Activated T-cell treated with anti-CD3 and anti-CD28 coated beads for 1 hour (primary cell): ENCODE results near the gene CAMTA1.
A peak's percentile ranks its signal among the peaks of the same experiment; 100 is the strongest.

Experiments used
- DNase-seq: peaks from one replicate; pipeline ENCODE4 v3.0.0-alpha.2; 2020; ENCODE audit warnings: low read depth

The CAMTA1 gene

DNA sequence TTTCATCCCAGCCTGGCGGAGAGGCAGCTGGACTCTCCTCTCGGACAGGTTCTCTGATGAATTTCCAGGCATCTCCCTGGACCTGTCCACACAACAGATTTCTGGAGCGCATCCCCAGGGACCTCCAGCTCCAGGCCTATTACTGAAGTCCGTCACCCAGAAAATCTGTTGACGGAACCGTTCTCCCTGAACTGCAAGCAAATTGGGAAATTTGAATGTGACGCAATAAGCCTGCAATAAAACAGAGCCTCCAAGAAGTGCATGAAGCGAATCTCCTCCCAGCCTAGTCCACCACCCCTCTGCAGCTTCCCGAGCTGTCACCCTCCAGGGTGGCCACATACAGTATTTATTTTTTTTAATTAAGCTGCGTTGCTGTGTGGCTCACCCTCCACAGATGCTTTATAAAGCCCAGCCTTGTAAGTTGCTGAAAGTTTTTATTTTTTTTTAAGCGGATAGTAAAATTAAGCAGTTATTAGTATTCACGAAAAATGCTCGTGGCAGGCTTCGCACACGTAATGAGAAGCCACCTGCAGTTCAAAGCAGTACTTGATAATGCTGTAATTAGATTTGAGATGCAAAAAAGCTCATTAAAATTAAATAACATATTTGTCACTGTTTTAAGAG is 173.3 kb downstream of the CAMTA1 start:
- DNase-seq: no peak

DNA sequence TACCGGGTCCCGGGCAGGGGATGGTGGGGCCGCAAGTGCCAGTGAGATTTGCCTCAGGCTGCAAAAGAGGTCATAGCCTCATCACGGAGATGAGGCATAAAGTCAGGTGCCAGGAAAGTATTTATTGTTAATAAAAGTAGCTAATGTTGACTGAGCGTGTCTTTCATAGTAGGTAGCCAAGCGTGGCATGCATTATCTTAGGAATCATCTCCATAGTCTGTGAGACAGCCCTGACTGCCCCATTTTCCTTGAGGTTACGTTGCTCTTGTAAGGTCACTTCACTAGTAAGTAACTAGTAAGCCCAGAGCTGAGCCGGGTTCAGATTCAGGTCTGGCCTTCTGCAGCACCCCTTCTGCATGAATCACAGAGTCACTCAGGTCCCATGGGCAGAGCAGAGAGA is 174.2 kb downstream of the CAMTA1 start:
- DNase-seq: no peak

DNA sequence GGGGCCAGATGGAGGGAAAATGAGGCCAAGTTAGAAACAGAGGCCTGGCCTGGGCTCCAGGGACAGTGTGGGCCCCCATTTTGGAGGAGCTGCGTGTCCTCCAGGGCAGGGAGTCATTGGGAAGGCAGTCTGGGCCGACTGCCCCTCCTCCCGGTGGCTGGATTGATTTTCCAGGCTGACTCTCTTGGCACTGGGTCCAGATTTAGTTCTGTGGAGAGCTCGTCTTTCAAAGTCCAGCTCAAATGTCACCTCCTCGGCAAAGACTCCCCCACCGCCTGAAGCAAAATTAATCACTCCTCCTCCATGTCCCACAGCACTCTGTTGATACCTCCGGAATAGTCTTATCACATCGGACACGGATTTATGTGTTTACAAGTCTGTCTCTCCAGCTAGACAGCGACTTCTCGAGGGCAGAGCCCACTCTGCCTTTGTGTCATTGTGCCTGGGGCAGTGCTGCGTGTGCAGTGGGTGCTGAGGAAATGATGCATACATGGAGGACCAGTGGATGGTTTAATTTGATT is 175.1 kb downstream of the CAMTA1 start:
- DNase-seq: no peak

DNA sequence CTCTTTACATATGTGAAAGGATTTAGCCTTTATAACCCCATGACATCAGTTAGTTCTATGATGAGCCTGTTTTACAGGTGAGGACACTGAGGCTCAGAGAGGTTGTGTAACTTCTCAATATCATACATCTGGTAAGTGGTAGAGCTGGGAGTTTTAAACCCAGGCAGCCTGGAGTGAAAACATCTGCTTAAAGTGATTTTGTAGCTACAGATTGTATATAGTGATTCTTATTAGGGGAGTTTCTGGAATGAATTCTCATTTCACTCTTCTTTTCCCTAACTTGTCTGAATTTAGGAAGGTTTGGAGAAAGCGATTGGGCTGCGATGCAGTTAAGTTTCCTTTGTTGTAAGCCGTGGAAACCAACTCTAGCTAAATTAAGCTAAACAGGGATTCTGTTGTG is 175.6 kb downstream of the CAMTA1 start:
- DNase-seq: no peak

DNA sequence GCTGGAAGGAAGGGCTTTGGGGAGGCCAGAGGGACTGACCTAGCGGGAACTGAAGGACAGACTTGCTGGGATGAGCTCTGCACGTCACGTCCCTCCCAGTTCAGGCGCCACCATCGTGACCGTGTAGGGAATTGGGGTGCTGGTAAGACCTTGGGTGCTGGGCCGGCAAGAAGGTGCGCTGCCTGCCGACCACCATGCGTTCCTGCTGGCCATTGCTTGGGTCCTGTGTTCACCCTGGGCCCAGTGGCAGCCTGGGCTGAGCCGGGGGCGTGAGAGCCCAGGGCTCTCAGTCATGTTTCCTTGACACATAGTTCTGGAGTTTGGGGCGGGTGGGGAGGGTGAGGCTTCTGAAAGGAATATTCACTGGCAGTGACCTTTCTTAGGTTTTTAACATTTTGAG is 176.0 kb downstream of the CAMTA1 start:
- no peak for DNase-seq

DNA sequence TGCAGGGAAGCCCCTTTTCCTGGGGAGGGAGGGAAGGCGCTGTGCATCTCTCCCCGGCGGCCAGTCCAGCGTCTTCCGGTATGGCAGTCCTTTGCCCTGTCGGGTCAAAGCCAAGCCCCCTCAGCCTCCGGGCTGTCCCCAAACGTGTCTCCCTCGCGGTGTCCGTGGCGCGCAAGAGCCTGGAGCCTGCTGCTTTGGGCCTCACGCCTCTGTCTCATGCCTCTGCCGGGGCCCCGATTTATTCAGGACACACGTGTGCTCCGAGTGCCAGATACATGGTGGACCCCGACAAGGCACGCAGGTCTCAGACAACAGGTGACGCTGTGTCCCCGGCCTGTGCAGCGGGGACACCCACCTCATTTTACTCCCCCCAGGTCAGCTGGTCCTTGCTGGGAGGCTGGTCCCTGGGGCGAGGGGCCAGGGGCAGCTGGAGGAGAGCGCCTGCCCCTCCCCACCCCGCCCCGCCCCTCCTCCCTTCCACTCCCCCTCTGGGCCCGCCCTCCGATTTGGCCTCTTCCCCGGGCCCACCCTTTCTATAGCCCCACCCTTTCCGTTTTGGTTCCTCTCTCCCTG is 176.7 kb downstream of the CAMTA1 start:
- no peak for DNase-seq

DNA sequence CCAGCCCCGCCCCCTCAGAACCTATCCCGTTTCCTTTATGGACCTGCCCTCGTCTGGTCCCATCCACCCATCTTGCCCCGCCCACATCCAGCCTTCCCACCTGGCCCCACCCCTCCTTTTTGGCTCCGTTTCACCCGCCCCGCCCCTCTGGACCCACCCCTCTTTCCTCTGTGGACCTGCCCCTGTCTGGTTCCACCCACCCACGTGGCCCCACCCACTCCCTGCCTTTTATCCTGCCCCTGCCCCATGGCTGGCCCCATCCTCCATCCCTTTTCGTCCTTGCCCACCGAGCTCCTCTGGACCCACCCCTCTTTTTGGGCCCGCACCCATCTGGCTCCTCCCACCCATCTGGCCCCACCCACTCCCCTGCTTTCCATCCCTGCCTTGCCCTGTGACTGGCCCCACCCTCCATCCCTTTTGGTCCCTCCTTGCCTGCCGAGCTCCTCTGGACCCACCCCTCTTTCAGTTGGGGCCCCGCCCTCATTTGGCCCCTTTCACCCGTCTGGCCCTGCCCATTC is 177.3 kb downstream of the CAMTA1 start:
- DNase-seq: peak; percentile 16

DNA sequence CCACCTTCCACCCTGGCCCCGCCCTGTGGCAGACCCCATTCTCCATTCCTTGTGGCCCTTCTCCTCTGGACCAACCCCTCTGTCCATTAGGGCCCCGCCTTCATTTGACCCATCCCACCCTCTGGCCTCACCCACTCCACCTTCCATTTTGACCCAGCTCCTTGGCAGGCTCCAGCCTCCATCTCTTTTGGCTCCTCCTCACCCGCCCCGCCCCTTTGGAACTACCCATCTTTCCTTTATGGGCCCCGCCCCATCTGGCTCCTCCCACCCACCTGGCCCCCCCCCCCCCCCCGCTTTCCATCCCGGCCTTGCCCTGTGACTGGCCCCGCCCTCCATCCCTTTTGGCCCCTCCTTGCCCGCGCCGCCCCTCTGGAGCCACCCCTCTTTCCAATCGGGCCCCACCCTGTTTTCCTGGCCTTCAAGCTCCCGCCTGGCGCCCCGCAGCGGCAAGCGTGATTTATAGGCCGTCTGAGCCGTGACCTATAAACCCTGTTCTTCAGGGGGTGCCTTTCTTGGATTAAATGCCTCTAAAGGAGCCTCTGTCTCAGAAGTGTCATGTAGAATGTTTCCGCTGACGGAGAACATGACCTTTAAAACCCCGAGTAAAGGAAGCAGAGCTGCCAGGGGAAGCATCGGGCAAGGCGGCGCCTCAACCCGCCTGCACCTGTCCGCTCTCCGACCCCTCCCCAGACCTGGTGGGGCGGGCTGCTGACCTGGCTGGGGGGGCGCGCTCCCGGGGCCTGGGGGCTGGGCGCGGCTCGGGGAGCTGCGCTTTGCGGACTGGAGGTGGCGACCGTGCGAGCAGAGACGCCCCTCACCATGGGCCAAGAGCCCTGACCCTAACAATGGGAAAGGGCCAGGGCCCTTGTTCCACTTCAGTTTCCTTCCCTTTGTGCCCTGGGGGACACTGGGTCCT is 178.0 kb downstream of the CAMTA1 start:
- DNase-seq: peak; percentile 30

DNA sequence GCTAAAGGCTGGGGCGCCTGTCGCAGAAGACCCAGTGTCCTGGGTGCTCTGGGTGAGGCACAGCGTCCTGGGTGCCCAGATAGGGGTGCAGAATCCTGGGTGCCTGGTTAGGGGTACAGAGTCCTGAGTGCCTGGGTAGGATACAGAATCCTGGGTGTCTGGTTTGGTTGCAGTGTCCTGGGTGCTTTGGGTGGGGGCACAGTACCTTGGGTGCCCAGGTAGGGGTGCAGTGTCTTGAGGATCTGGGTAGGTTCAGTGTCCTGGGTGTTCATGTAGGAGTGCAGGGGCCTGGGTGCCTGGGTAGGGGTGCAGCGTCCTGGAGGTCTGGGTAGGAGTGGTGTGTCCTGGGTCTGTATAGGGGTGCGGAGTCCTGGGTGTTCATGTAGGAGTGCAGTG is 178.7 kb downstream of the CAMTA1 start:
- no peak for DNase-seq

DNA sequence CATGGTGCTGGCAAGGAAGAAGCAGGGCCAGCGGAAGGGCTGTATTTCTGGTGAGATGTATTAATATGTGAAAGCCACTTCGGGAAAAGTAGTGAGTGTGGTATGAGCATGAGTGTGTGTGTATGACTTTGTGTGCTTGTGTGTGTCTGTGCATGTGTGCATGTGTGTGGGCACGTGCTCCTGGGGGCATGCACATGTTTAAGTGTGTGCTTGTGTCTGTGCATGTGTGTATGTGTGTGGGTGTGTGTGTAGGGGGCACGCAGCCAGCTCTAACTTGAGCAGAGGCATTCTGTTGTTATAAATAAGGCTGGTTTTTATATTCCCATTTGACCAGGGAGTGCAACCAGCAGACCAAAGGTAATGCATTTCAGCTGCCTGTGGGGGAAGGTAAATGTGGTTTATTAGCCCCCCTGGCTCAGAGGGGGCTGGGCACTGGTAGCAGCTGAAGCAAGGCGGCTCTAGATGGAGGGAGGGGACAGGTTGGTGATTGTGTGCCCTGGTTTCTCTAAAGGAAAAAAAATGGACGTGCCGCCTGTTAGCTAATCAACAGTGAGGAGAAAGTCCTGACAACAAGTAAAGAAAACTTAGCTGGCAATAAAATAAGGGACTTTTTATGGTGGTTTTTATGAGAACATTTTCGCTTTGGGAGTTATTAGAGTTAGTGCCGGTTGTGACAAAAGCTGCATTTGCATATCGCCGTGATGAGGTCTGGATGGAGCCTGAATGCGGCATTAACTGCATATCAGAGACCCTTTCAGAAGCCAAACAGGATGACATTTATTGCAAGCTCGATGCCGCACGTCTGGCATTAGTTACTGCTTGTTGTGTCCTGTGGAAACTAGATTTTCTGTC is 180.1 kb downstream of the CAMTA1 start:
- DNase-seq: no peak

DNA sequence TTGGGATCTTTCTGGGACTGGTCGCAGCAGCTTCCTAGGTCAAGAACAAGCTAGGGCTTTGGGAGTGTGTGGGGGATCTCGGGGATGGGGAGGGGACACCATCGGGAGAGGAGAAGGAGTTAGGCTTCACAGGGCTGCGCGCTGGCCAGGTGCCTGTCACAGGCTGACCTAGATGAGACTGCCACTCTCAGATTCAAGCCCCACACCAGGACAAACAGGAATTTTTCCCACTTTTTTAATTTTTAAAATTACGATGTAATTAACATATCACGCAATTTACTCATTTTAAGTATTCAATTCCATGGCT is 180.6 kb downstream of the CAMTA1 start:
- DNase-seq: no peak

DNA sequence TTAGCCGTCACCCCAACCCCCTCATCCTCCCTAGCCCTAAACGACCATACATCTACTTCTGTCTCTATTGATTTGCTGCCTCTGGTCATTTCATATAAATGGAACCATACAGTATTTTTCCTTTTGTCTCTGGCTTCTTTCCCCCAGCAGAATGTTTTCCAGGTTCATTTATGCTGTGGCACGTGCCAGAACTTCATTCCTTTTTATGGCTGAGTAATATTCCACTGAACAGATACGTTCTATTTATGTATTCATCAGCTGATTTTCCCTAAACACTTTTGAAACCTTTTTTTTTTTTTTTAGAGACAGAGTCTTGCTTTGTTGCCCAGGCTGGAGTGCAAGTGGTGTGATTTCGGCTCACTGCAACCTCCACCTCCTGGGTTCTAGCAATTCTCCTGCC is 181.1 kb downstream of the CAMTA1 start:
- no peak for DNase-seq

DNA sequence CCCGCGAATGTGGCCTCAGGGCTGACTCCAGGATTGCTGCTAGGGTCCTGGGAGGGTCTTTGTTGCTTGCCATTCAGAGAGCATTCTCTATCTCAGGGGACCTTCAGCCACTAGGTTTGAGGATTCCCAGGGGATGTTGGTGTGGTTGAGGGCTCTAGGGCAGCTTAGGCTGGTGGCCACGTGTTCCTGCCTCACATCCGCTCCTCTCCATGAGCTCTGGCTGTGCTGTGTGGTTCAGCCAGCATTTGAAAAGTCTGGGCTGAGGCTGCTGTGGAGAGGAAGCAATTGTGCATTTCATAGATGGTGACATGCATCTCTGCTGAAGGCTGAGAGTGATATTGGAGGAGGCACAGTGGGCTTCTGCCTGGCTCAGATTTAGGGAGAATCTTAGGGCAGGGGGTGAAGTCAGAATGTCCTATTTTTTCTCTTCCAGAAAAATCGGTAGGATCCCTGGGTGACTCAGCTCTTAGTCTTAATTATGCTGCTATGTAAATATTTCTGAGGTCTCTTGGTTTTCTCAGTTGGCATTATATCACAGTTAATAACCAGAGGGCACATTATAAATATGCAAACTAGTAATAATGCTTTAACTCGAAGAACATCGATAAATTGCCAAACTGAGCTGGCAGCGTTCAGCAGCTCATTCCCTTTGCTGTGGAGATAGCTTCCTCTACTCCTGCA is 182.3 kb downstream of the CAMTA1 start:
- DNase-seq: no peak

DNA sequence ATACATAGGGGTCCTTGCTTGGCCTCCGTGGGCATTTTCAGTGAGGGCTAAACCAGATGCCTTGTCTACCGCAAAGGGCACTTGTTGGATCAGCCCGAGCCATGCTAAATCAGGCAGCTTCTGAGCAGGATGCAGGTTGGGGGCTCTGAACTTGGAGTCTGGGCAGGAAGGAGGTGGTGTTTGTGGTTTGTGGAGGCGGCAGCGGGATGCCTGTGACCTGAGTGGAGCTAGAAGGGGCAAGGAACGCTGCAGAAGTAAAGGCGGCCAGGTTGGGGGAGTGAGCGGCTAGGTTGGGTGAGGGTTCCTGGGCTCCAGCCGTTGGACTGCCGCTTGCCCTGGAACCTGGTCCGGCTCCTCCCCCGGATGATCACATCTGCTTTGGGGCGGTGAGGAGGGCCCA is 183.9 kb downstream of the CAMTA1 start:
- DNase-seq: no peak

DNA sequence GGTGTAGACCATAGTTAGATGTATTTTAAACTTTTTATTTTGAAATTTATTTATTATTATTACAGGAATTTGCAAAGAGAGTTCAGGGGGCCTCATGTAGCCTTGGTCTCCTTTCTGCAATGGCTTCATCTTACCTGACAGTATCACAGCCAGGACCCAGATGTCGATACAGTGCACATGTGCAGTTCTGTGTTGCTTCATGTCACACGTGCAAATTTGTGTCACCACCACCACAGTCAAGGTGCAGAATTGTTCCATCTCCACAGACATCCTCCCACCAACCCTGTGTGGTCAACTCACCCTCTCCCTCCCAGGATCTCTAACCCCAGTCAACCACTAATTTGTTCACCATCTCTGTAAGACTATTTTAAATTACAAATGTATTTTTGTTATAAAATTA is 184.5 kb downstream of the CAMTA1 start:
- no peak for DNase-seq

DNA sequence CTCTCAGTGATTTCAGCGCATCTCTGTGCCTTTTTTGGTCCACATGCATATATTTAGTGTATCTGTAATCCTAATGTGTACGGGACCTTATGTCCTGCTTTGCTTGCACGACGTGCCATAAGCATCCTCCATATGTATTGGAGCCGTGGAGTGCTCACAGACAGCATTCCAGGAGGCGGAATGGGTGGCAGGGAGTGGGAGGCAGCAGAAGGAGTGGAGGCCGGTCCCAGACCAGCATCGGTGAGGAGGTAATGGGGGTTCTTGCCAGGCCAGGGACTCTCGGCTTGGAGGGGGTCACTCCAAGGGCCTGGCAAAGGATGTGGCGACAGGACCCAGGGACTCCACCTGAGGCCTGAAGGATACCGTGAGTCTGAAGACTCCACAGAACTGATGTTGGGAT is 185.0 kb downstream of the CAMTA1 start:
- no peak for DNase-seq

DNA sequence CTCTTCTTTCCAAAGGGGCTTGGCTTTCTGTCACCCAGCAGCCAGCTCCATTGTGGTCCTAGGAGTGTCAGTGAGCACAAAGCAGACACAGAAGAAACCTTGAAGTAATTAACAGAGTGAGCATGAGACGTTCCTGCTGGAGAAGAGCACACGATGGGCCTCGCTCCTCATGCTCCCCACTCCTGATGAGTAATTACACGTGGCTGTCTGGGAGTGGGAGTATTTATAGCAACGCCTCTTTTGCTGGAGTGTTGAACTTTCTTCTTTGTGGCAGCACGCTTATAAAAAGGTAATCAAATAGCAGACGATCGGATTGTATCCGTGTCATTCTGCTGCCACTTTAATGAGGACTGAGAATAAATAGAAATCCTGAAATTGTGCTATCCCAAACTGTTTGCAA is 185.8 kb downstream of the CAMTA1 start:
- no peak for DNase-seq

DNA sequence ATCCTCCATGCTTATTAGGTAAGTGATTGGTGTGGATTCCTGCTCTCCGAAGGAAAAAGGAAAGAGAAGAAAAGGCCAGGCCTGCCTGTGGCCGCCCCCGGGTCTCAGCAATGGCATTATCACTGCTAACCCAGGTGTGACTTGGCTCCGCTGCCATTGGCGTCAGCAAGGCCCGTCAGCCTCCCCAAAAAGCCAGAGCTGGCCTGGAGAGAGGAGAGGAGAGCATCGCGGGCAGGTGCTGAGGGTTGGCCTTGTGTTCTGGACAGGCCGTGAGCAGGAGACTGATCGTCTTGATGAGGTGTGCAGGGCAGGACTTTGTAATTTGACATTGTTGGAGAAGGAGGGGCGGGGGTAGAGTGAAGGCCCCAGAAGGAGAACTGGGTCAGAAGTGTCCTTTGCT is 186.4 kb downstream of the CAMTA1 start:
- no peak for DNase-seq

DNA sequence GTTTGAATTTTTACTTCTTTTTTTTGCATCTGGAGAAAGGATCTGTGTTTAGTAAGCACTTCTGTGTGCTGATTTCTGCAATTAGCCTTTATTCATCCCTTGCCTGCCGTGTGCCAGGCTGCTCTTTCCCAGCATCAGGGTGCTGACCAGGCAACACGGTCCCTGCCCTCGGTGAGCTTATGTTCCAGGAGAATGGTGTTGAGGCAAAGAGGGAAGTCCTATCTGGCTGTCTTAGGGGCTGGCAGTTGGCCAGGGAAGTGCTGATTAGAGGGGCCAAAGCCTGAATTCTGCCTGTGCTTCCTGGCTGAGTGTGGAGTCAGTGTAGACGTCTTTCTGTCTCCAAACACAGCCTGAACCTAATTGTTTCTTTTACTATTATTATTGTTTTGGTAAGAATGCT is 187.1 kb downstream of the CAMTA1 start:
- DNase-seq: no peak

DNA sequence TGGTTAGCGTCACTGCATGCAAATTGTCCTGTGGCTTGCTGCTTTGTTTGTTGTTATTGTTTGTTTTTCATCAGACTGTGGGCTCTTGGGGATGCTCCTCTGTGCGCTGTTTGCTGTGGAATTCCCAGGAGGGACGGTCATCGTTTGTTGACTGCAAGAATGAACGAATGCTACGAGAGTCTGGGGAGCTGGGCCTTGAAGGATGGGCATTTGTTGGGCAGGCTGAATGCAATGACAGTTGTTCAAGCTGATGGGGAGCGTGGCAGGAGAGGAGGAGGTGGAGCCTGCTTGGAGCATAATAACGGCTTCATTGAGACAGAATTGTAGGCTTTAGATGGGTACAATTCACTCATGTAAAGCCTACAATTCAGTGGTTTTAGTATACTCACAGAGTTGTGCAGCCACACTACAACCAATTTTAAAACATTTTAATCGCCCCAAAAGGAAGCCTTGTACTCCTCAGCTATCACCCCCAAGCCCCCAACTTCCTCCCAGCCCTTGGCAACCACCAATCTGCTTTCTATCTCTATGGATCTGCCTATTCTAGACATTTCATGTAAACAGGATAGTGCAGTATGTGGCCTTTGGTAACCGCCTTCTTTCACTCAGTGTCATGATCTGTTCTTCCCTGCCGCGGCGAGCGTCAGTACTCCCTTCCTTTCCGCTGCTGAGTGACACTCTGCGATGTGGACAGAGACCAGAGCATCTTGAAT is 190.2 kb downstream of the CAMTA1 start:
- no peak for DNase-seq

DNA sequence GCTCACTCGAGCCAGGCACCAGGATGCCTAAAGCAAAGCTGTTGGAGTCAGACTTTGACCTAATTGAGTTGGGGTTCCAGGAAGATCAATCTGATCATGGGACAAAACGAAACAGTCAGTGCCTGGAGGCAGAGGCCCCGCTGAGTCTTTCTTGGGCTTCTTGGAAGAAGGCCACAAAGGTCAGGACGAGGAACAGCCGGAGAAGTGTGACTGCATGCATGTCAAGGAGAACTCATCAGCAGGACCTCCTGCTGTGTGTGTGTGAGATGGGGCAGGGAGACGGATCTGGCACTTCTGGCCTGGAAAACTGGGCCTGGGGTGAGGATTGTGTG is 190.8 kb downstream of the CAMTA1 start:
- no peak for DNase-seq
